H1 (cell line): ENCODE measurements around the gene GPR160. TPM values are rescaled to one million over a fixed set of nuclear protein-coding genes. Genes with fewer than 3 reads are reported as not detected.

Experiments used
- CTCF ChIA-PET: fragments of 300-600 bp; sonication (Branson Sonifier 250); formaldehyde crosslinking; loops from one replicate; lab custom pipeline; 2021; ENCODE audit not compliant: partially characterized antibody; lab: Charles Lee
- POLR2A ChIA-PET: fragments of 300-600 bp; sonication (Branson Sonifier 250); formaldehyde crosslinking; loops from one replicate; lab custom pipeline; 2021; ENCODE audit warnings: inconsistent platforms; ENCODE audit not compliant: partially characterized antibody; lab: Charles Lee
- DNase-seq, 2 experiments: peaks; one replicate each; pipeline versions ENCODE4 v3.0.0 to v3.0.0-alpha.2; 2010 to 2022; ENCODE audit warnings: low spot score in 2 of 2, low read depth in 1 of 2, mixed read lengths in 1 of 2
- FAIRE-seq: peaks from 2 replicates; lab custom pipeline; 2011; peaks lifted over from hg19 to GRCh38; lab: Jason Lieb, UNC
- H2AFZ ChIP-seq: 2 replicates; pipeline ENCODE4 v1.8.1; 2012; ENCODE audit warnings: low read length, inconsistent platforms
- H2AK5ac ChIP-seq: 2 replicates; pipeline ENCODE4 v1.6.1; 2013; ENCODE audit warnings: low read depth, low read length
- H2BK120ac ChIP-seq: replicated peaks from 2 replicates; pipeline ENCODE3; 2013; ENCODE audit warnings: low read depth, low read length, inconsistent platforms
- H2BK12ac ChIP-seq: 2 replicates; pipeline ENCODE4 v1.6.1; 2013; ENCODE audit warnings: low read depth, low read length
- H2BK15ac ChIP-seq: 2 replicates; pipeline ENCODE4 v1.6.1; 2013; ENCODE audit warnings: low read length
- H2BK20ac ChIP-seq: 2 replicates; pipeline ENCODE4 v1.6.1; 2013; ENCODE audit warnings: low read length
- H2BK5ac ChIP-seq: 2 replicates; pipeline ENCODE4 v1.6.1; 2013; ENCODE audit warnings: low read depth, low read length
- H3K14ac ChIP-seq: 2 replicates; pipeline ENCODE4 v1.6.1; 2013; ENCODE audit warnings: inconsistent platforms; ENCODE audit not compliant: insufficient read length
- H3K18ac ChIP-seq: 2 replicates; pipeline ENCODE4 v1.6.1; 2013; ENCODE audit warnings: low read length; ENCODE audit errors: extremely low read depth
- H3K23ac ChIP-seq: 2 replicates; pipeline ENCODE4 v1.6.1; 2013; ENCODE audit warnings: inconsistent platforms; ENCODE audit not compliant: insufficient read length
- H3K23me2 ChIP-seq: 2 replicates; pipeline ENCODE4 v1.6.1; 2013; ENCODE audit warnings: low read depth, low read length
- H3K27ac ChIP-seq: 2 replicates; pipeline ENCODE4 v1.6.1; 2011; ENCODE audit warnings: low read depth, low read length, inconsistent platforms
- H3K27me3 ChIP-seq, 4 experiments: replicated peaks in 1 of 4; 1 replicate in 1 of 4; 2 replicates in 3 of 4; pipeline versions ENCODE4 v1.6.1 to v1.8.1; 2011 to 2013; ENCODE audit warnings: low read length in 3 of 4, mild to moderate bottlenecking in 3 of 4, inconsistent platforms in 2 of 4, mixed read lengths in 2 of 4, moderate library complexity in 1 of 4; ENCODE audit not compliant: control insufficient read depth in 3 of 4, insufficient read depth in 3 of 4; ENCODE audit errors: extremely low read depth in 1 of 4
- H3K36me3 ChIP-seq, 4 experiments: 2 replicates each; pipeline versions ENCODE4 v1.6.1 to v1.8.1; 2011 to 2013; ENCODE audit warnings: mild to moderate bottlenecking in 4 of 4, low read length in 3 of 4, moderate library complexity in 2 of 4, control low read depth in 1 of 4, inconsistent platforms in 1 of 4; ENCODE audit not compliant: insufficient read depth in 4 of 4, control insufficient read depth in 2 of 4
- H3K4ac ChIP-seq: replicated peaks from 2 replicates; pipeline ENCODE3; 2013; ENCODE audit warnings: low read length, low read depth, mixed read lengths, inconsistent platforms; ENCODE audit not compliant: insufficient read length
- H3K4me1 ChIP-seq, 4 experiments: replicated peaks in 1 of 4; 1 replicate in 1 of 4; 2 replicates in 3 of 4; pipeline versions ENCODE4 v1.6.1 to v1.8.1; 2011 to 2013; ENCODE audit warnings: low read length in 3 of 4, inconsistent platforms in 2 of 4, mixed read lengths in 1 of 4; ENCODE audit not compliant: insufficient read depth in 4 of 4, control insufficient read depth in 3 of 4
- H3K4me2 ChIP-seq, 2 experiments: 2 replicates each; pipeline versions ENCODE4 v1.6.1 to v1.8.1; 2011 to 2013; ENCODE audit warnings: low read depth in 2 of 2, low read length in 2 of 2, control low read depth in 1 of 2, inconsistent platforms in 1 of 2, mild to moderate bottlenecking in 1 of 2; ENCODE audit not compliant: insufficient read depth in 1 of 2
- H3K4me3 ChIP-seq, 4 experiments: fragments of 200-600, 300-600 bp in 1 of 4; sonication (generic), shearing (Covaris generic), sonication (Bioruptor Twin) in 1 of 4; 2 replicates each; pipeline versions ENCODE4 v1.5.1 to v1.8.1; 2011 to 2016; ENCODE audit warnings: low read length in 4 of 4, low read depth in 3 of 4, control low read depth in 2 of 4, inconsistent platforms in 2 of 4, mild to moderate bottlenecking in 2 of 4, mixed read lengths in 1 of 4, moderate library complexity in 1 of 4; ENCODE audit not compliant: insufficient read depth in 2 of 4; ENCODE audit errors: extremely low read depth in 1 of 4
- H3K56ac ChIP-seq: replicated peaks from 2 replicates; pipeline ENCODE3; 2013; ENCODE audit warnings: low read depth, mild to moderate bottlenecking, mixed read lengths, low read length, inconsistent platforms; ENCODE audit not compliant: insufficient read length
- H3K79me1 ChIP-seq: 2 replicates; pipeline ENCODE4 v1.6.1; 2013; ENCODE audit warnings: low read depth, low read length, control low read depth
- H3K79me2 ChIP-seq, 2 experiments: 2 replicates each; pipeline versions ENCODE4 v1.6.1 to v1.8.1; 2012 to 2013; ENCODE audit warnings: low read length in 2 of 2, mild to moderate bottlenecking in 2 of 2, inconsistent platforms in 1 of 2; ENCODE audit not compliant: insufficient read depth in 2 of 2, control insufficient read depth in 1 of 2
- H3K9ac ChIP-seq, 4 experiments: replicated peaks in 1 of 4; 1 replicate in 1 of 4; 2 replicates in 3 of 4; pipeline versions ENCODE4 v1.6.1 to v1.8.1; 2011 to 2013; ENCODE audit warnings: low read depth in 3 of 4, low read length in 3 of 4, control low read depth in 2 of 4, mild to moderate bottlenecking in 2 of 4, moderate library complexity in 2 of 4, inconsistent platforms in 1 of 4; ENCODE audit errors: extremely low read depth in 1 of 4
- H3K9me3 ChIP-seq, 2 experiments: 2 replicates each; pipeline versions ENCODE4 v1.6.1 to v1.8.1; 2012 to 2013; ENCODE audit warnings: mild to moderate bottlenecking in 2 of 2, moderate library complexity in 2 of 2, control low read depth in 1 of 2, inconsistent platforms in 1 of 2, low read depth in 1 of 2, low read length in 1 of 2, mixed read lengths in 1 of 2; ENCODE audit not compliant: insufficient read depth in 2 of 2
- H4K20me1 ChIP-seq, 2 experiments: replicated peaks in 1 of 2; 2 replicates each; pipeline versions ENCODE3 to v1.8.1; 2011 to 2013; ENCODE audit warnings: inconsistent platforms in 2 of 2, low read length in 2 of 2, mild to moderate bottlenecking in 1 of 2; ENCODE audit not compliant: insufficient read depth in 2 of 2, control insufficient read depth in 1 of 2
- H4K5ac ChIP-seq: 2 replicates; pipeline ENCODE4 v1.6.1; 2013; ENCODE audit warnings: low read length, low read depth, mixed read lengths, inconsistent platforms; ENCODE audit not compliant: insufficient read length
- H4K8ac ChIP-seq: 2 replicates; pipeline ENCODE4 v1.8.0; 2013; ENCODE audit warnings: mild to moderate bottlenecking, moderate library complexity, low read length, inconsistent platforms; ENCODE audit not compliant: insufficient read depth; ENCODE audit errors: extremely low read depth
- H4K91ac ChIP-seq: replicated peaks from 2 replicates; pipeline ENCODE3; 2013; ENCODE audit warnings: low read length, mixed read lengths, inconsistent platforms; ENCODE audit not compliant: insufficient read length
- BACH1 ChIP-seq: IDR thresholded peaks from 2 replicates; pipeline ENCODE4 v1.6.1; 2012; ENCODE audit warnings: low read length, improper control_type of control experiment
- CBX5 ChIP-seq: fragments of 300-800, 300-1000 bp; sonication (generic); IDR thresholded peaks from 2 replicates; pipeline ENCODE4 v1.7.1; 2016; ENCODE audit warnings: antibody characterized with exemption, low read length, low read depth
- CBX8 ChIP-seq: fragments of 300-800, 300-1000 bp; sonication (generic); IDR thresholded peaks from 2 replicates; pipeline ENCODE4 v1.7.1; 2016; ENCODE audit warnings: low read depth, low read length, borderline replicate concordance
- FOSL1 ChIP-seq: IDR thresholded peaks from 2 replicates; pipeline ENCODE4 v1.6.1; 2011; ENCODE audit warnings: mild to moderate bottlenecking, low read depth, low read length, moderate library complexity; ENCODE audit not compliant: insufficient read depth
- KDM5A ChIP-seq: fragments of 200-600 bp; IDR thresholded peaks from 2 replicates; pipeline ENCODE4 v1.7.1; 2012; ENCODE audit warnings: mild to moderate bottlenecking, low read length, inconsistent platforms, mixed read lengths
- NRF1 ChIP-seq: IDR thresholded peaks from 2 replicates; pipeline ENCODE4 v1.6.1; 2011; ENCODE audit warnings: mild to moderate bottlenecking, low read depth, low read length, improper control_type of control experiment
- POU5F1 ChIP-seq: IDR thresholded peaks from 2 replicates; pipeline ENCODE4 v1.6.1; 2011; ENCODE audit warnings: low read depth, mild to moderate bottlenecking, low read length, moderate library complexity
- RXRA ChIP-seq: IDR thresholded peaks from 2 replicates; pipeline ENCODE4 v1.6.1; 2011; ENCODE audit warnings: low read depth, mild to moderate bottlenecking, low read length, moderate library complexity; ENCODE audit not compliant: insufficient read depth
- SIN3A ChIP-seq, 2 experiments: IDR thresholded peaks in 1 of 2; conservative IDR thresholded peaks in 1 of 2; 2 replicates each; pipeline ENCODE4 v1.6.1; 2011 to 2012; ENCODE audit warnings: low read length in 2 of 2, improper control_type of control experiment in 1 of 2, low read depth in 1 of 2, mild to moderate bottlenecking in 1 of 2
- SIRT6 ChIP-seq: IDR thresholded peaks from one replicate; pipeline ENCODE4 v1.7.1; 2012; ENCODE audit warnings: low read length, inconsistent platforms
- YY1 ChIP-seq: IDR thresholded peaks from 2 replicates; pipeline ENCODE4 v1.6.1; 2011; ENCODE audit warnings: low read depth, mild to moderate bottlenecking, low read length
- WGBS, 2 experiments: shearing (Covaris generic) in 1 of 2; methylation state at CpG; one replicate each; pipeline versions ENCODE4 v1.1.6 to v1.1.7; 2013 to 2015; ENCODE audit warnings: low lambda C conversion rate in 2 of 2, mixed read lengths in 2 of 2, inconsistent platforms in 1 of 2, low coverage in 1 of 2, missing lambda C conversion rate in 1 of 2; ENCODE audit not compliant: insufficient replicate concordance in 2 of 2, insufficient coverage in 1 of 2, insufficient read length in 1 of 2; ENCODE audit errors: extremely low coverage in 1 of 2, missing lambda C conversion rate in 1 of 2; 5-methylcytosine and 5-hydroxymethylcytosine counted together
- polyA plus RNA-seq, 7 experiments: library from polyadenylated mRNA; depleted of rRNA in 3 of 7; stranded (reverse) in 5 of 7; unstranded in 2 of 7; fragments of >200 nt in 5 of 7; fragments of 200-250 nt in 2 of 7; gene quantifications; 1 replicate in 5 of 7; 2 replicates in 1 of 7; 4 replicates in 1 of 7; pipeline versions ENCODE4 v1.2.1 to v1.2.3, GENCODE V29; 2011 to 2013; ENCODE audit warnings: missing spikeins in 2 of 7, mixed read lengths in 2 of 7
- total RNA-seq: library from RNA; stranded (reverse); fragmentation: NEBNext Ultra II Directional; extraction: Animal tissue kit (Norgen Biotek cat#: 25700); gene quantifications from 2 replicates; pipeline ENCODE4 v1.2.1, GENCODE V29; 2021

Gene GPR160
- total and polyA plus RNA-seq, 2 of the 8 experiments (the other 6 are each of a cell fraction or from before 2014, with no cell fraction given): 14.3 to 16.6 TPM

DNA sequence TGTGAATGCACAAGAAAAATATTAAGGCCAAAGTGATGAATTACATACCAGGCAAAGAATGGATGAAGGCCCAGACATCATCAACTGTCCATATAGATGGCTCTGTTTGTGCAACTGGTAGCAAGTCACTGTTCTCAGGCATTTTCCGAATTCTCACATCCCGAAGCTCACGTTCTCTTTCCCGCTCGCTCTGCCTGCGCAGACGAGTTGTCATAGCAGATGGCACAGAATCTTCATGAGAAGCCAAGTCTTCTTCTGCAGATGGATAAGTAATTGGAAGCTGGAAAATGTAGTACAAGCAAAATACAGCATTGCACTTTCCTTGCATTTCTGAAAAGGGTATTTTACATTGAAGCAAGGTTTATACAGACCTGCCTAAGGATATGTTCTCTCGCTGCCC, 64.6 kb downstream of the GPR160 start:
- Histone ChIP-seq H2BK120ac (no peak overlapping the region), H2BK12ac (no peak overlapping the region), H2BK5ac (no peak overlapping the region), H3K14ac (no peak overlapping the region), H3K9me3 (no peaks in the 10 kb centered on the region), H3K27me3 (no peaks in the 10 kb centered on the region), H4K91ac (no peak overlapping the region), H3K4ac (no peak overlapping the region), H2AFZ (no peak overlapping the region), H3K27ac (no peak overlapping the region), H2BK20ac (no peak overlapping the region), H3K79me2 (no peaks in the 10 kb centered on the region), H3K4me1 (no peaks in the 10 kb centered on the region), H4K20me1 (peaks cover 0 to 3% of the 10 kb centered on the region in 2 experiments), H3K56ac (no peak overlapping the region), H4K5ac (no peak overlapping the region), H3K79me1 (no peaks in the 10 kb centered on the region; the same call in 1 of the 2 replicates), H3K18ac (no peak overlapping the region), H2AK5ac (no peak overlapping the region), H2BK15ac (no peak overlapping the region), H3K23me2 (no peaks in the 10 kb centered on the region), H3K4me3 (no peak overlapping the region), H3K36me3 (peaks cover 4 to 57% (median 14%) of the 10 kb centered on the region in 4 experiments; a peak in 7 of 8 replicates), H3K4me2 (no peak overlapping the region), H3K23ac (no peak overlapping the region), H4K8ac (no peak overlapping the region), H3K9ac (no peak overlapping the region)
- POLR2A ChIA-PET: no interaction called here
- TF ChIP-seq FOSL1: no peak
- TF ChIP-seq SIRT6: no peak
- TF ChIP-seq CBX5: no peak
- TF ChIP-seq NRF1: no peak
- no peak for TF ChIP-seq KDM5A
- TF ChIP-seq BACH1: no peak
- no peak for TF ChIP-seq POU5F1
- no peak for TF ChIP-seq CBX8
- TF ChIP-seq SIN3A (conservative IDR thresholded peaks at IDR 0.05 in 1 of 2, IDR thresholded peaks at IDR 0.05 in 1 of 2; ENCODE audit: low read depth in 1 of 2, low read length in 2 of 2): no peak
- no peak for TF ChIP-seq YY1
- TF ChIP-seq RXRA: no peak
- WGBS, 2 experiments: 95% methylated on average over 8 of the region's 8 CpGs; no CpG with 5 or more reads in 1 of the 2 experiments
- DNase-seq (no peak), FAIRE-seq (no peak)
- CTCF ChIA-PET: interaction anchor here (1.3 to 3.0 kb wide), 2 partner anchors 10 to 24 kb away, joined by 3 to 12 read pairs; no protein-coding TSS in a partner anchor
